ENCODE data around the gene ASPM. TPM values are rescaled to one million over a fixed set of nuclear protein-coding genes. Genes with fewer than 3 reads are reported as not detected.

ASPM gene
- total and polyA plus RNA-seq, 2 of the 8 experiments (the other 6 are each of a cell fraction or from before 2014, with no cell fraction given) = 5.1 to 50.3 TPM

DNA sequence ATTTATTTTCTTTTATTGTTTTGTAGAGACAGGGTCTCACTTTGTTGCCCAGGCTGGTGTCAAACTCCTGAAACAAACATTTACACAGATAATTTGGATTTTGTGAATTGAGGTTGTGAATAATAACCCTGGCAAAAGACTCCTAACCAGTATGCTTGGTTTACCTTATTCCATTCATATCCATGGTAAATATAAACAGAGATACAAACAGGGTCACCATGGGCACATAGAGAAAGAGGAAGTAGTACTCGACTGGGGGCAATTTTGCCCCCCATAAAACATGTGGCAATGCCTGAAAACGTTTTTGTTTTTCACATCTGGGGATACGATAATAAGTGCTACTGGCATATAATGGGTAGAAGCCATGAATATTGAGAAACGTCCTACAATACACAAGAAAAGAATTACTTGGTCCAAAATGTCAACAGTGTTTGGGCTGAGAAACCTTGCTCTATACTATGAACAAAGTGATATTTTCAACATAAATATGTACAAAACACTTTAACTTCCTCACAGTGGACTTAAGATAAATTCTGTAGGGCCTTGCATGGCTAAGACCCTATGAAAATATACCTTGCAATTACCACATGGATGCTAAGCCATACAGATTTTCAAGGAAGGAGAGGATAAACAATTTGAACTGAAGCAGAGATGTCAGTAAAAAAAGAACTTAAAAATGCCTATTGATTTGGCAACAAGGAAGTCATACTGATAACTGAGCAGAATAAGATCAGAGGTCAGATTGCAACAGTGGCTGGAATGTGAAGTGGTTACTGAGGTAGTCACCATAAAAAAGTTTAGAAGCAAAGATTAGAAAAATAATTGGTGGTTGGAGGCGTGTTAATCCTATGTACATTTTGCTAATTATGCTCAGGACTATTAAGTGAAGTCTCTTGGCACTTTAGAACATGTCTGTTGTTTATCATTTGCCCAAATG is 27.4 kb upstream of the ASPM start (continued):
- TF ChIP-seq GTF2F1 (IDR thresholded peaks at IDR 0.05; ENCODE audit: borderline replicate concordance, low read depth, low read length) = no peak
- TF ChIP-seq CHD1 (IDR thresholded peaks at IDR 0.05; ENCODE audit: low read depth, low read length) = no peak

Data from H1 (cell line).